ENCODE data around the gene MPZL1.
A peak's percentile ranks its signal among the peaks of the same experiment; 100 is the strongest.

MPZL1 gene

DNA sequence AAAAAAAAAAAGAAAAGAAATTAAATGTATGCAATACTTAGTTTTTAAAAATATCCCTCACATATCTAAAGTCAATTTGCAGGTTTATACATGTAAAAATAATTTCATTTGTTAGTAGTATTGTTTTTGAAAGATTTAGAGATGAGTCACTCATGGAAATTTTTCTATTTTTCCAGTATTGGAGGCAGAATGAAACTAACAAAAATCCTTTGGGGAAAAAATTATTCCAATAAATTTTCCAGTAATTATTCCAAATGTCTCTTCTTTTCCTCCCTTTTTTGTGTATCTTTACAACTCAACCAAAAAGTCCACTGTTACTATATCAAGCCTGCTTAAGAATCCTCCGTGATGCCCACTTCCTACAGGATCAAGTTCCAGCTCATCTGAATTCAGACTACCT lies 29.9 kb downstream of the MPZL1 start:
- no peak for DNase-seq (ENCODE audit: low spot score)

DNA sequence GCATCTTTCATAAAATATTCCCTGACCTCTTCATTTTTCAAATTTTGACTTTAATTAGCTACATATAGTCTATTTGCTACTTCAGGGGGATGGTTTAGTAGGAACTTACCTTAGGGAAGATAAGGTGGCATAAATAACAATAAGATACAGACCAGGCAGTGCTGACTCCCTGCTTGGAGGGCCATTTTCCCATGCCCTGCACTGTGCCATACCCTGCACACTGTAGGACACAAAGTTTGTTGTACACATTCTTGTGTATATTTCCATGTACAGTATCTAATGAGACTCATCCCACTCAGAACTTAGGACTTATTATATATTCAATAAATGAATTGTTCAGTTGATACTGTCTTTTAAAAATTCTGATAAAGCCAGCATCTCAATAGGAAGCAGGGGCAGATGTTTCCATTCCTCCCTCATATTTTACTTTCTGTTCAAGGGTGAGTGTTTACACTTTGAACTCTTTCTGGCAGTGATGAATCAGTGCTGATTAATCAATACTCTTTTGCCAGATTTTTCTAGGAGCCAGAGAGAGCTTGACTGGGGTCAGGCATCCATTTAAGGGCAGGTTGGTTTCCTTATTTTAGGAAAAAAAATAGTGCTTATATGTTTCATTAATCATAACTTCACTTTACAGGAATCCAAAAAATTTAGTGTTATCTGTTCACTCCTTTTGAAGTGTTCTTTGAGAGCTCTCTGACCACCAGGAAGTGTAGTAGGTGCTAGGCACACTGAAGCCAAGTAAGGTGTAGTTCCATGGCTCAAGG lies 30.6 kb downstream of the MPZL1 start:
- no peak for DNase-seq (ENCODE audit: low spot score)

DNA sequence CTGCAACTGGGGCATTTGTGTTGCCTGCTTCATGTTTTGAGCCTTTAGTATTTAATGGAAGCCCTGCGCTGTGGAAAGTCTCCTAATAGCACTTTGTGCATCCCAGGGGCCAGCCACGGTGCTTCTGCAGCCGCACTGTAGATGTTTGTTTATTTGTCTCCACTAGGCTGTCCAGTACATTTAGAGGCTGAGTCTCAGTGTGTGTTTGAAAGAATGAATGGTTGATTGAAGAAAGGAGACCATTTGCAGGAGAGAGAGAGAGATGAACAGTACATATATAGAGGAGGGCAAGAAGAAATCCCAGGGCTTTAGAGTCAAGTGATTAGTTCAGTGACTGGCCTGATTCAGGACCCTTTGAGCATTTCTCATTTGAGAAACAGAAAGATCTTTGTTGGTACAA lies 33.9 kb downstream of the MPZL1 start:
- DNase-seq (ENCODE audit: low spot score), result no peak

DNA sequence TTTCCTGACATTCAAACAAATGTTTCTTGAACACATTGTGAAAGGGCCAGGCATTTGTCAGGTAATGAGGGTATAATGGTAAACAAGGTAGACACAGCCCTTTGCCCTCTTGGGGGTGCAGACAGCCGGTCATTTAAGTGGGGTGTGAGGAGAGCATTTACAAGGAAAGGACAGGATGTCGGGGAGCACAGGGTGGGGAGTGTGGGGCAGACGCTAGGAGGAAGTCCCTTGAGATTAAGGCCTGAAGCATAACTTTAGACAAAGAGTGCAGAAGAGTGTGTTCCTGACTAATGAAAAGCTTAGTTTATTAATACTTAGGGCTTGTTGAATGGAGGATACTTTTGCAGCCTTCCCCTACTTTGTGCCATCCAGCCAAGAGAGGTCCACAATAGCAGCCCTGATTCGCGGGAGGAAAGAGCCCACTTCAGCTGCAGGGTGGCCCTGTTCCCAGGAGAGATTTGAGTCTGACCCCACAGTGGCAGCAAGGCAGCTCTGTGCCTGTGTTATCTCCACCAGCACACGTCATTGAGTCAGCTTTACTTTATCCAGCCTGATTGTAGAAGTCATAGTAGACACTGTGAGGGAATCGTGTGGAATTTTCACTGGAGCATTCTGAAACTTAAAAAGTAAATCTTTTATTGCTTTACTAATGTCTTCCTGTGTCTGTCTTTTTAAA lies 35.1 kb downstream of the MPZL1 start:
- no peak for DNase-seq (ENCODE audit: low spot score)

DNA sequence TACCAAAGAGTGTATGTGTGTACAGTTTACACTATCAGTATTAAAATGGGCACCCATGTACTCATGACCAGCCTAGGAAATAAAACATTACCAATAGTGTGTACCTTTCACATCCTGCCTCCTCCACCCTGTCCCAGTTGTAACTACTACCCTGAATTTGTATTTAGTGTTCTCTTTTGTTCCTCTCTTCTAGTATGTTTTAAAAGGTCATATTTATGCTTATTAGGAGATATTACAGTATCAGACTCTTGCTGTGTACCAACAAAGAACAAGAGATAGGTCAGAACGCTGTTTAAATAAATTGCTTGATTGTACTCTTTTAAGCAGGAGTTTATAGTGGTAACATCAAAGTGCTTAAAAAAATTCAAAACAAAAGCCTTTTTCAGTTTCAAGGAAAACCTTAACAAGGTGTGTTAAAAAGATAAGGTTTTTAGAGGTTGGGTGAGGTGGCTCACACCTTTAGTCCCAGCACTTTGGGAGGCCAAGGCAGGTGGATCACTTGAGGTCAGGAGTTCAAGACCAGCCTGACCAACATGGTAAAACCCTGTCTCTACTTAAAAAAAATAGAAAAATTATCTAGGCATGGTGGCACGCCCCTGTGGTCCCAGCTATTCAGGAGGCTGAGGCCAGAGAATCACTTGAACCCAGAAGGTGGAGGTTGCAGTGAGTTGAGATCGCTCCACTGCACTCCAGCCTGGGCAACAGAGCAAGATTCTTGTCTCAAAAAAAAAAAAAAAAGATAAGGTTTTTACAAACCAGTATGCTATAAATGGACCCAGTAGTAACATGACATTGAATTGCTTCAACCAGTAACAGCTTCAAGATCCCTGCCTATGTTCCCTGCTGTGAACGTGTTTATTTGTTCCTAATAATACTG lies 35.9 kb downstream of the MPZL1 start:
- no peak for DNase-seq (ENCODE audit: low spot score)

DNA sequence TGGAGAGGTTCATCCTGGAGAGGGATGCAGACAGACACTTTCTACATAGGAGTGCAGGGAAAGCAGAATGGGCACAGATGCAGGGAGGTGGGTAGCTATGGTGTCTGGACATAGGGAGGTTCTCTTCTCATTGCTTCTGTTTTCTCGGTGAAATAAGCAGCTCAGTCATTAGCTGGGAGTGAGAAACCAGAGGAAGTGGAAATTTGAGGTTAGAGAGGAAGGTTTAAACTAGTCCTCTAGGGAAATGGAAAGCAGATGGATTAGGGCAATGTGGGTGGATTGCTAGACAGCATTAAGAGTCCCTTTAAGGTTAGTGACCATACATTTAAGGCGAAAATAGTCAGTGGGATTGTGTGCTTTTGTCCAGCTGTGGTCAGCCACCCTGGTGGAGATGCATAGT lies 39.6 kb downstream of the MPZL1 start:
- DNase-seq (ENCODE audit: low spot score), result no peak

DNA sequence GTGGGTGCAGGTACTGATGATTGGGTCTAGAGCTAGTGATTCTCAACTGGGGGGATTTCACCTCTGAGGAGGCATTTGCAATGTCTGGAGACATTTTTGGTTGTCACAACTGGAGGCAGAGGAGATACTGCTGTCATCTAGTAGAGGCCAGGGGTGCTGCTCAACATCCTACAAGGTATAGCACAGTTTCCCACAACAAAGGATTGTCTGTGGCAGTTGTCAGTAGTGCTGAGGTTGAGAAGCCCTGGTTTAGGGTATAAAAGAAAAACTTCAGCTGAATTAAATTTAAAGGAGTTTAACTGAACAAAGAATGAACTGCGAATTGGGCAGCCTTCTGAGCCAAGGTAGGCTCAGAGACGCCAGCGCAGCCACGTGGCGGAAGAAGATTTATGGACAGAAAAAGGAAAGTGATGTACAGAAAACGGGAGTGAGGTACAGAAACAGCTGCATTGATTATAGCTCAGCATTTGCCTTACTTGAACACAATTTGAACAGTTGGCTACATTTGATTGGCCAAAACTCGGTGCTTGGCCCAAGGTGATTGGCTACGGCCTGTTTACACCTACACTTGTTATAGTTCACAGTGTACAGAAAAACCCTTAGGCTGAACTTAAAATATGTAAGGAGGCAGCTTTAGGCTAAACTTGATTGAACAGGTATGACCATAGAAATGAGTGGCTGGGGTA lies 40.4 kb downstream of the MPZL1 start:
- no peak for DNase-seq (ENCODE audit: low spot score)

DNA sequence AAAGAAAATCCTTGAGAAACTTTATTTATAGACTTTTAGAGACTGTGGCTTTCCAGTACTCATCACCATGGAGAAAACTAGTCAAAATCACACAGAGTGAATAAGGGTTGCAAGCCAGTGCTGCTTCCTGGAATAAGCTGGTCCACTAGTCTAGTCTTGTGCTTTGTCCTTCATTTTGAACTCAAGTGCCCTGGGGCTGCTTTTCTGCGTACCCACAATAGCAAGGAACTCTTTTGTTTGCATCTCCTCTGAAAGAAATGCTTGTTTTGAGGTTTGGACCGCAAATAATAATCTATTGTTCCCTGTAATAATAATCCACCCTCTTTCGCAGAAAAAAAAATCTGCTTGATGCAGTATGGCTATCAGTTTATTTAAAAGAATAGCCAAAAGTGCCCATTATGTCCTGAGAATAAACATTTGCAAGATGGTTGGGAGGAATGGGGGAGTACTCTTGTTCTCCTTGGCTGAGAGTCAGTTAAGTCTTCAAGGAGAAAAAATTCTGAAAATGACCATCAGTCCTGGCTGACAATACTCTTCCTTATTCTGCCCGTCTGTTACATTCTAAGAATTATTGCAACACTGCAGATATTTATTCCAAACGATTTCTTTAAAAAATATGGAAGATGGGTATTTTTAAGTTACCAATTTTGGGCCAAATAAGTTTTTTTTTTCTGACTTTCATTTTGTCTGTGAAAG lies 41.9 kb downstream of the MPZL1 start:
- peak; percentile 91 for DNase-seq (ENCODE audit: low spot score)

DNA sequence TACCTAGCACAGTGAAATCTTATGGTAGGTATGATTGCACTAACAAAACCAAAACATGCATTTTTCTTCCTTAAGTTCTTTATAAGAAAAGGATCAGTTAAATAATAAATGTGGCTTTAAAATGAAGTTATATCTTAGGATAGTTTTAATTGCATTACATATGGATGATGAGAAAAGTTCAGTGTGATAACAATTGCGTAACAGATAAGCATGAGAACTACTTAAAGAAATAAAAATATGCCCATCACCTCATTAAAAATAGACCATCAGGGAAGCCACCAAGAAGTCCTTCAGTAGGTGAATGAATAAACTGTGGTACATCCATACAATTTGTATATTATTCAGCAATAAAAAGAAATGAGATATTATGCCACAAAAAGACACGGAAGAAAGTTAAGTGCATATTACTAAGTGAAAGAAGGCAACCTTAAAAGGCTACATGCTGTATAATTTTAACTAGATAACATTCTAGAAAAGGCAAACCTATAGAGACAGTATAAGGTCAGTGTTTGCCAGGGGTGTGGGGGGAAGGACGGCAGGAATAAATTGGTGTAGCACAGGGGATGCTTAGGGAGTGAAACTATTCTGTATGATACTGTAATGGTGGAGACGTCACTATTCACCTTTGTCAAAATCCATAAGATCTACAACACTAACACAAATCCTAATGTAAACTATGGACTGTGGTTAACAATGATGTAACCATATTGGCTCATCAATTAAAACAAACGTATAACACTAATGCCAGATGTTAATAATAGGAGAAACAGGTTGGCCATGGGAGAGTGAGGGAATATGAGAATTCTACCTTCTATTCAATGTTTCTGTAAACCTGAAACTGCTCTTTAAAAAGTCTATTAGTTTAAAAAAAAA lies 42.9 kb downstream of the MPZL1 start:
- DNase-seq (ENCODE audit: low spot score), result no peak

DNA sequence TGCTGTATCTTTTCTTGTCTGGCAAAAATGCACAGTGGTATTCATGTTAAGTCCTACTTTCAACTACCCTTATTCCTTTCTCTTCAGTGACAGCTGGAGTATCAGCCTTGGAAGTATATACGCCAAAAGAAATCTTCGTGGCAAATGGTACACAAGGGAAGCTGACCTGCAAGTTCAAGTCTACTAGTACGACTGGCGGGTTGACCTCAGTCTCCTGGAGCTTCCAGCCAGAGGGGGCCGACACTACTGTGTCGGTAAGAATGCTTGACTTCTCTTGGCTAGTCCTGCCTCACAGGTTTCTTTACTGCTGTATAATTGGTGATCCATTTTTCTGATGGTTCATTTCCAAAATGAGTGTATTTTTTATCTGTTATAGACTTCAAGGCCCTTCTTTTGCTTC lies 43.7 kb downstream of the MPZL1 start:
- DNase-seq (ENCODE audit: low spot score), result no peak

DNA sequence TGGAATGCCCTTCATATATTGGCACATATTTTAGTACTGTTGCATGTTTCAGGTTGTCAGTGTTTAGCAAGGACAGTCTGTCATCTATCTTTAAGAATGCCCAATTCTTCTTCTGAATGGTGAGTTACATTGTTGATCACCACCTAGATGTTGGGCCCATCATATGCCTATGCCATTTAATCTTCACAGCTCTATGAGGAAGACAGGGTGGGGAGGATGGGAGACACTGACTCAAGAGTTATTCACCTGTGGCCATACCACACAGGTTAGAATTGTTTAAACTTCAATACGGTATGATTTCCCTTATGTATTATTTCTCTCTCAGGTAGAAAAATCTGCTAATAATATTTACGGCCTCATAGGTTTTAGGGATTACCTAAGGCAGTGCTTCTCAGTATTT lies 44.8 kb downstream of the MPZL1 start:
- DNase-seq (ENCODE audit: low spot score), result no peak

DNA sequence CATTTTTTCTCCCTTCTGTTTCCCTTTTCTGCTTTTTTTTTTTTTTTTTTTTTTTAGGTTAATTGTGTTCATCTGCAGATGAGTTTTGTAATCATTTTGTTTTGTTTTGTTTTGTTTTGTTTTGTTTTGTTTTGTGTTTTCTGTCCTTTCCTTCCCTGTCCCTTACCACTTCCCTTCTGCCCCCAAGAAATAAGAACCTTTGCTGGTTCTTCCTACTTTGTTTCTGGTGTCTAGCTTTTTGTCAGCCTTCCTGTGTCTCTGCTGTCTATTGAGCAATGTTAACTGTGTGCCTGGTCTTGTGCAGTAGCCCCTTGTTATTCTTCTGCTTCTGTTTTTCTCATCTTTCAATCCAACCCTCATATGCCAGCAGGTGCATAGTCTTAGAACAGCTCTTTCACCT lies 46.0 kb downstream of the MPZL1 start:
- no peak for DNase-seq (ENCODE audit: low spot score)

DNA sequence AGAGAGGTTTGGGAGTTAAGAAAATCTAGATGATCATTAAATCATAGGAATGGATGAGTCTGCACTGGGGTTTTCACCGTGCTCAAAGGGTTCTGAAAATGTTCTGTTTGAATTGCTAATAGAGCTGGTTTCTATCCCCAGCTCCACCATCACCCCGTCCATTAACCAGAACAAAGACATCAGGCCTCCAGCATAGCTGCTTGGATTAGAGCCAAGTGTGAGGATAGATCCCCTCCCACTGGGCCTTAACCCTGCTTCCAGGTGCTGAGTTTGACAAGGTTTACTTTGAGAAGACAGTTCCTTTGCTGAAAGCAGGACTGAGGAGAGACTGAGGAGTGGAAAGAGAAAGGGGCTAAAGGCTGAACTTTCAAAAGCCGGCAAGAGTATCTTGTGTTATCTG lies 48.3 kb downstream of the MPZL1 start:
- no peak for DNase-seq (ENCODE audit: low spot score)

DNA sequence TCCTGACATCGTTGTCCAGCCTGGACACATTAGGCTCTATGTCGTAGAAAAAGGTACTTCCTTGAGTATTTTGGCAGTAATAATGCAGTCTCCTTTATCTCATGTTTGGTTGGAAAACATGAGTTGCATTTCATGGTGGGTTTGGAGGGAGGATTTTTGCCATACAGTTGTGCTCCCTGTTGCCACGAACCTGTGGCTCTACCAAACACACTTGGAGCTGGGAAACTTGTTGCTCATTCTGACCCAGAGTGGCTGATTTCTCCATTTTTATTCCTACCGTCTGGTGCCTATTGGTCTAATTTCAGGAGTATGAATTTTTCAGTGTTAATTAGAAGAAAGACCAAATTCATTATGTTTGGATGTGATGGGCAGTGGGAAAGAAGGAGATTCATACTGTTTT lies 50.7 kb downstream of the MPZL1 start:
- DNase-seq (ENCODE audit: low spot score), result no peak

DNA sequence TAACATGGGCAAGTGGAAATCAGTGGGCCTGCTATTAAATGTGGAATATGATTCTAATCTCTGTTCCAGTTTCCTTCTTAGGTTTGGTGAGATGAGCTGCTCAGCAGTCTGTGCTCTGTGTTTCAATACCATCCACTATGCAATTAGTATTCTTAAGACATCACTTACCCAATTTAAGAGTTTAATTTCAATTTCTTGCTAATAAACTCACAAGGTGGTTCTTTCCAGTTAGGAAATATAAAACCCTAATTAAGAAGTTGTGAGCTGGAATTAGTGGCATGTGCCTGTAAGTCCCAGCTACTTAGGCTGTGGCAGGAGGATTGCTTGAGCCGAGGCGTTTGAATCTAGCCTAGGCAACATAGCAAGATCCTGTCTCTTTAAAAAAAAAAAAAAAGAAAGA lies 51.7 kb downstream of the MPZL1 start:
- DNase-seq (ENCODE audit: low spot score), result no peak

DNA sequence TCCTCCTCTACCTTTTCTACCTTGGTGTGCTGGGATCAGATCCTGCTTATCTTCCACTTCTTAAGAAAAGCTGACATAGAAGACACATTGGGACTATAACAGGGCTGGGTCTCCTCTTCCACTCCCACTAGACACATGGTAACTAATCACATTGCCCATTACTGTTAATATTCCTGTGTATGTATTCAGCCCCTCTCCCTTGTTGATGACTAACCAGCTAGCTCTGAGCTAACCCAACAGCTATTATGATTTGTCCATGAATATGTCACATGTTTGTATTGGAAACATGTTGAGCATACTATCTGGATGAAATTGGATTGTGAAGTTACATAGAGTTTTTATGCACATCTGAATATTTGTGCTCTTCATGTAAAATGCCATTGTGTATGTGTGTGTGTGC lies 52.9 kb downstream of the MPZL1 start:
- no peak for DNase-seq (ENCODE audit: low spot score)

DNA sequence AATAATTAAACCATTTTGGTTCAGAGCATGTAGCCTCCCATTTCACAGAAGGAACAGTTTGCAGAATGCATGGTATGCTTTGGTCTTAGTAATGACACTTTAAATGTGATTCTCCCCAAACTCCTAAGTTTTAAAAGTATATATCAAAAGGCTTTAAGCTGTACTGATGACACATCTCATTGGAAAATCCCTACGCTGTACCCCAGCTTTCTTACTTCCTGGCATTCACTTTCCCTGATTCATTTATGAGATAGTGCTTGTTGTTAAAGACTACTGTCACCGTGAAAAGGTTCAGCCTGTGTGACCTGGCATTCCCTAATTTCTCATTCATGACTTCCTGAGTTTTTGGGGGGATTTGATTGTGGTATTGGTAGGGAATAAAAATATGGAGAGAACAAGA lies 53.4 kb downstream of the MPZL1 start:
- DNase-seq (ENCODE audit: low spot score), result no peak

DNA sequence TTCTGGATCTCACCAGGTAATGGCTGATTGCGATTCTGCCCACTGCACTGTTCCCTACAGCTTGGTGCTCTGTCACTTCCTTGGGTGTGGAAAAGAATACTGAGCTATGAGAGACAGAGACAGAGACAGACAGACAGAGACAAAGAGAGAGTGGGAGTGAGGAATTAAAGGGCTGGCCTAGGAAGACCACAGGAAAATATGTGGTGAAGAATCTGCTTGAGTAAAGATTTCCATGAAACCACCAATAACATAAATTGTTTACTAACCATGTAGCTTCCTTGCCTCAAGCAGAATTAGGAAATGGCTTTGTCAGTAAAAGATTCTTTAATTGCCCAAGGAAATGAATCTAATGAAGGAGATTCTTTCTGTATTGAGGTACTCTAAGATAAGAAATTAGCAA lies 54.4 kb downstream of the MPZL1 start:
- no peak for DNase-seq (ENCODE audit: low spot score)

DNA sequence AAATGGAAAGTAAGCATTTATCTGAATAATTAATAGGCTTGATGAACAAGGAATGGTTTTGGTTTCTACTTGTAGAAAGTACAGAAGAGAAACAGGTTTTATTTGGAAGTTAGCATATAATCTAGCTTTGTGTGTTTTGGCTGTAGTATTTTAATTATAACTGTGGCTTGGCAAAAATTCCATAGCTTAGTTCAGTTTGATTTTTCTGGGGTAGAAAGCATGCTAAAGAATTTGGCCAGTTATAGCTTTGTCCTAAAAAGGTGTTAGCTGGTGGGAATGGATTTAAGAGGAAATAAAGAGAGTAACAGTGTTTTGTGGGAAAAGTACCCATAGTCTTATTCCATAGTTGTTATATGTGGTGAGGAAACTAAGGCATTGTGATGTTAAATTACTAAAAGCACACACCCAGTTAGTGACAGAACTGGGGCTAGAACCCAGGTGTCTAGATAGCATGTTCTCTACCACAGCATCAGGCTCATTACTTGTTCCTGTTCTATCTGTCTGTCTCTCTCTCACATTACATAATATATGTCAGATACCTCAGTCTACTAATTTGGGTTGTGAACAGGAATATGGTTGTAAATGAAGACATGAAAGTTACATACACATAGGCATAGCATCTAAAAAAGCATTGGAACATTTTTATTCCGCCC lies 55.0 kb downstream of the MPZL1 start:
- DNase-seq (ENCODE audit: low spot score), result no peak

DNA sequence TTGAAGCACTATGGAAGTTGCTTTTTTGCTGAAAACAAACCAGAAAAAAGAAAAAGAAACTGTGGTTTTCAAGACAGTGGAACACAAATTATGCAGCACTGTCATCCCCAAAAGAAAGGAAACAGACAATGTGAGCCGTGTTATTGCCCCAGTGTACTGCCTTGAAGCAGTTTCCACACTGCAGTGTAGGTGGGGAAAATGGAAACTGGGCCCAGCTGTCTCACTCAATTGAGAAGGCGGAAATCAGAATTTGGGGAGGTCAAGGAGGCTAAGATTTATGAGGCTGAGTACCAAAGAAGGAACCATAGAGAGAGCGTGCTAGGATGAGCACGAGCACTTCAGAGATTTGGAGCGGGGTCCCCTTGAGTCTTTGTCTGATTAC lies 55.5 kb downstream of the MPZL1 start:
- DNase-seq (ENCODE audit: low spot score), result no peak
